OCI-LY3 (cell line): Measurements from ENCODE around the gene ASIC2.

Experiments used
- EZH2phosphoT487 ChIP-seq: fragments of 200-600 bp; shearing (Covaris generic); IDR thresholded peaks from 2 replicates; pipeline ENCODE4 v1.6.1; 2018; ENCODE audit warnings: antibody characterized with exemption, mixed run types, low read depth
- TF ChIP-seq, protein P1 (sequence below): fragments of 200-600, 300-600 bp; sonication (generic); IDR thresholded peaks from 2 replicates; pipeline ENCODE4 v1.5.1; 2014; ENCODE audit warnings: antibody characterized with exemption, low read length, low read depth

DNA sequence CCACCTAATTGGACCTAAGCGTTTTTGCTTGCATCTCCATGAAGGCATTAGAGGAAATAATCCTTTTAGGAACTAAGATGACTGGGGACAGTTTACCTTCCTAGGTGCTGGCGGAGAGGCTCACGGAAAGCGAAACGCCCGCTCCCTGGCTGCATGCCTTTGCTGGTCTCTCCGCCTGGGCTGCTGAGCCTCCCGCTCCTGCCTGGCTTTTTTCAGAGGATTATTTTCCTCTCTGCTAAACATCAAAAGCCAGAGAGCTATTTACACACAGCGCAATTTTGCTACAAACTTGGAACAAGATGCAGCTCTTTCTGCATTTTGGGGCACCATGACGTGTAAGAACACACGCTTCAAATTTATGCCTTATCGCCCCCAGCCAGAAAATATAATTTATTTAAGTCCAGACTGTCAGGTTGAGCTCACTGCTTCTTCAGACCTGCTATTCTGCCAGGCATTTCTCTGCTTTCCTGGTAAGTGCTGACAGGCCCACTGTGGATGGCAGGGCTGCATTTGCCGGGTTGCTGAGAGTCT is 177.0 kb downstream of the ASIC2 start:
- TF ChIP-seq, protein P1, sequence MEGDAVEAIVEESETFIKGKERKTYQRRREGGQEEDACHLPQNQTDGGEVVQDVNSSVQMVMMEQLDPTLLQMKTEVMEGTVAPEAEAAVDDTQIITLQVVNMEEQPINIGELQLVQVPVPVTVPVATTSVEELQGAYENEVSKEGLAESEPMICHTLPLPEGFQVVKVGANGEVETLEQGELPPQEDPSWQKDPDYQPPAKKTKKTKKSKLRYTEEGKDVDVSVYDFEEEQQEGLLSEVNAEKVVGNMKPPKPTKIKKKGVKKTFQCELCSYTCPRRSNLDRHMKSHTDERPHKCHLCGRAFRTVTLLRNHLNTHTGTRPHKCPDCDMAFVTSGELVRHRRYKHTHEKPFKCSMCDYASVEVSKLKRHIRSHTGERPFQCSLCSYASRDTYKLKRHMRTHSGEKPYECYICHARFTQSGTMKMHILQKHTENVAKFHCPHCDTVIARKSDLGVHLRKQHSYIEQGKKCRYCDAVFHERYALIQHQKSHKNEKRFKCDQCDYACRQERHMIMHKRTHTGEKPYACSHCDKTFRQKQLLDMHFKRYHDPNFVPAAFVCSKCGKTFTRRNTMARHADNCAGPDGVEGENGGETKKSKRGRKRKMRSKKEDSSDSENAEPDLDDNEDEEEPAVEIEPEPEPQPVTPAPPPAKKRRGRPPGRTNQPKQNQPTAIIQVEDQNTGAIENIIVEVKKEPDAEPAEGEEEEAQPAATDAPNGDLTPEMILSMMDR = no peak
- no peak for TF ChIP-seq EZH2phosphoT487
